ENCODE results near the gene GNG8.

GNG8 gene

DNA sequence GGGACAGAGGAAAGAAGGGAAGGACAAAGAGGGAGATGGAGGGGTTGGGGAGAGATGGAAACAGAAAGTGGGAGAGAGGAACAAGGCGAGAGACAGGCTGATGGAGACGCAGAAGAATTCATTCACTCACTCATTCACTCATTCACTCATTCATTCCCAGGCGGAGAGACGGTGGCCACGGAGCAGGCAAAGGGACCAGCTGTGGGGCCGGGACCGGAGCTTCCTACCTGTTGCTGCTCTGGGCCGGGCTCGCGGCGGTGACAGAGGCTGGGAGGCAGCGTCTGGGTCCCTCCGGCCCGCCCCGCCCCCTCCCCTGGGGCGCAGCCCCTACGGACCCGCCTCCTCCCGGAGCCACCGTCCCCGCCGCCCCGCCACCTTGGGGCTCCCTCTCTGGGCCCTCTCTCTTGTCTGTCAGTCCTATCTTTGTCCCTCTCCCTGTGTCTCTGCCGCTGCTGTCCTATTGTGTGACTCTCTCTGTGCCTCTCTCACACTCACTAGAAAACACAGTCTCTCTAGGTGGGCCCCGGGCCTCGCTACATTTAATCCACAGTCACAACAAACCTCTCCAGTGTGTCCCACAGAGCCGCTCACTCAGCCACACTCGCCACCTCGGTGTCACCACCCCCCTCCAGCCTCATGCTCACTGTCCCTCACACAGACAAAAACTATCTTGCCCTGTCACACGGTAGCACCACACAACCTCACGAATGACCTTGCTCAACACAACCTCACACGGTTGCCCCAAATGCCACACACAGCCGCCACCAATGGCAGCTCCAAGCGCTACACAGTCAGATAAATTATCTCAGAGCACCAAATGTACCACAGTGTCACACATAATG lies at the start of gene GNG8:
Gene GNG8 (minus strand): TSS at position 283 of the 842 bp plus-strand sequence. CDS start 1,520 bp downstream, outside the sequence.
- peak; percentile 32 for DNase-seq

DNA sequence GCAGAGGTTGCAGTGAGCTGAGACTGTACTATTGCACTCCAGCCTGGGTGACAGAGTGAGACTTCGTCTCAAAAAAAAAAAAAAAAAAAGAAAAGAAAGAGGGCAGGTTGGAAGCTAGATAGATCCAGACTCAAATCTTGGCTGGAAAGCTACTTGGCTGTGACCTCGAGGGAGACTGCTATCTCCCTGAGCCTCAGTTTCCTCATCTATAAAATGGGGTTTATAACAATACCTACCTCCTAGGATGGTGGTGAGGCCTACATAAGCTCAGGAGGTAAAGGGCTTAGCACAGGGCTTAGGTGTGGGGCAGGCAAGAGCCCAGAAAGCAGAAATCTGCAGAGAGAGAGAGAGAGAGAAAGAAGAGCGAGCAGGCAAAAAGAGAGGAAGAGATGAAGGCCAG lies 49.2 kb upstream of the GNG8 start:
- DNase-seq = no peak

DNA sequence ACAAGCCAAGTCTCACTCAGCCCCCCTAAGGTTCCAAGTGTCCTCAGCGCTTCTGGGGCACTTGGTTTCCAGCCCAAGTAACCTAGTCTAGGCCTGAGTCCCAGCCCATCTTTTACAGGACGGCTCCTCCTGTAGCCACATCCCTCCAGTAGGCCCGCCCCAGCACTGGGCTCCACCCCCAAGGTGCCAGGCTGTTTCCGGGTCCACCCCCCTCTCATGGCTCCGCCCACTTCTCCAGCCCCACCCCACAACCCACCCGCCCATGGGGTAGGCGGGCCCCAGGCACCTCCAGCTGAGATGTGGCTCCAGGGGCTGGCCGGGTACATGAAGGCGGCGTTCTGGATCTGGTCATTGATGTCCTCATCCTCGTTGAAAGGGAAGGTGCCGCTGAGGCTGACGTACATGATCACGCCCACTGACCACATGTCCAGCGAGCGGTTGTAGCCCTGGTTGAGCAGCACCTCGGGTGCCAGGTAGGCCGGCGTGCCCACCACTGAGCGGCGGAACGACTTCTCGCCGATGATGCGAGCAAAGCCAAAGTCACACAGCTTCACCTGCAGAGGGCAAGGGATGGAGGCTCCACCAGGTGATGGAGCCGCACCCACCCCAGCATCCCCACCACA lies 42.2 kb upstream of the GNG8 start:
- peak; percentile 63 for DNase-seq

DNA sequence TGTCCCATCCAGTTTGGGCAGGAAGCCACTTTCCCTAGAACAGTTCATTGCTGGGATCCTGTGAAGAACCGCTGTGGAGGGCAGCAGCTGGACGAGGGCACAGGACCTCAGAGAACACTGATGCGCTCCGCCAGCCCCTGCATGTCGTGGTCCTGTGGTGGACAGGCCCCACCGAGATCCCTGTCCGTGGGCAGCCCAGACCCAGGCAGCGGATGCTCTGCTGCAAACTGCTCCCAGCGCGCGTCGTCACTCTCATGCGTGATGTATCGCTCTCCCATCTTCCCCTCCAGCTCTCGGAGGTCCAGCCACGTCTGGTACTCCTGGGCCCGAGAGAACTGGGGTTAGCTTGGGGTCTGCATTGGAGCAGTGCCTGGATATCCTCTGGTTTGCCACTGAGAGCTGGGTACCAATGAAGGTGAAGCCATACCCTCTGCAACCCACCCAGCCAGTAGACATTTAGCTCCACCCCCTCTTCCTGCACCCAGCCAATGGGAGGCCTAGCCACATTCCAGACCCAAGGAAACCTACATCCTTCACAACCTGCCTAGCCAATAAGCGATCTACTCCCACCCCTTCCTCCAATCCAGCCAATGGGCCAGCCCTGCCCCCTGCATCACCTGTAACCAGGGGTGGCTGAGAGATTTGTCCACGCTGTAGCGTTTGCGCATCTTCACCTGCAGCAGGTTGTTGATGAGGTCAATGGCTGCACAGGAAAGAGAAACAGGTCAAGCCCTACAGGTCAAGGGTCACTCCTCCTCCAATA lies 38.6 kb upstream of the GNG8 start:
- no peak for DNase-seq

DNA sequence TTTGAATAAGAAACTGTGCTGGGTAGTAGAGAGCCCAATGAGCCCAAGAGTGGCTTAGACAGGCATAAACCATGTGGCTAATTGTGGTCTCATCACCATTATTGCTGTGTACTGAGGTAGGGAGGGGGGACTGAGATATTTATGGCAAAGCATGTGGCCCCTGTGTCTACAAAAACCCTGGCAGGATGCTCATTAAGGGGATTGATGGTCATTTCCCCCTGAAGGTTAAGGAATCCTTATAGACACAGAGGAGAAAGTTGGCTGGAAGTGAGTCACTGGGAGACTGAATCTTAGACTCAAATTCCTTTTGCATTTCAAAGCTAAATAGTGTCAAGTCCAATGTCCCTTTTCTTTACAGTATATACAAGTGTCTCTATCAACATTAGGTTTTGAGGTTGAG lies 34.8 kb upstream of the GNG8 start:
- DNase-seq = no peak

DNA sequence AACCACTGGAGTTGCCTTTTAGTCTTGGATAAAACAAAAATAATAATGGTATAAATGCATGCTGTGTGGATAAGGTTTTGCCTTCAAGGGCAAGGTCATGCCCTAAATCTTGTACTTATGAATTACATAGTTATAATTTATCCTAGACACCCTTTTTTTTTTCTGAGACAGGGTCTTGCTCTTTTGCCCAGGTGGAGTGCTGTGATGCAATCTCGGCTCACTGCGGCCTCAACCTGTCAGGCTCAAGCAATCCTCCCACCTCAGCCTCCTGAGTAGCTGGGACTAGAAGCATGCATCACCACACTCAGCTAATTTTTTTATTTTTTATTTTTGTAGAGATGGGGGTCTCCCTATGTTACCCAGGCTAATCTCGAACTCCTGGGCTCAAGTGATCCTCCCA lies 32.7 kb upstream of the GNG8 start:
- no peak for DNase-seq

DNA sequence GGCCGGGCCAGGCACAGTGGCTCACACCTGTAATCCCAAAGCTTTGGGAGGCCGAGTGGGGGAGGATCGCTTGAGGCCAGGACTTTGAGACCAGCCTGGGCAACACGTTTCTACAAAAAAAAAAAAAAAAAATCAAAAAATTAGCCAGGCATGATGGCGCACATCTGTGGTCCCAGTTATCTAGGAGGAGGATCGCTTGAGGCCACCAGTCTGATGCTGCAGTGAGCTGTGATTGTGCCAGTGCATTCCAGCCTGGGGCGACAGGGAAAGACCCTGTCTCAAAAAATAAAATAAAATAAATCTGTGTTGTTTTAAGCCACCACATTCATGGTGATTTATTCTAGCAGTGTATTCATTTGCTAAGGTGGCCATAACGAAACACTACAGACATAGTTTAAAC lies 29.1 kb upstream of the GNG8 start:
- no peak for DNase-seq

DNA sequence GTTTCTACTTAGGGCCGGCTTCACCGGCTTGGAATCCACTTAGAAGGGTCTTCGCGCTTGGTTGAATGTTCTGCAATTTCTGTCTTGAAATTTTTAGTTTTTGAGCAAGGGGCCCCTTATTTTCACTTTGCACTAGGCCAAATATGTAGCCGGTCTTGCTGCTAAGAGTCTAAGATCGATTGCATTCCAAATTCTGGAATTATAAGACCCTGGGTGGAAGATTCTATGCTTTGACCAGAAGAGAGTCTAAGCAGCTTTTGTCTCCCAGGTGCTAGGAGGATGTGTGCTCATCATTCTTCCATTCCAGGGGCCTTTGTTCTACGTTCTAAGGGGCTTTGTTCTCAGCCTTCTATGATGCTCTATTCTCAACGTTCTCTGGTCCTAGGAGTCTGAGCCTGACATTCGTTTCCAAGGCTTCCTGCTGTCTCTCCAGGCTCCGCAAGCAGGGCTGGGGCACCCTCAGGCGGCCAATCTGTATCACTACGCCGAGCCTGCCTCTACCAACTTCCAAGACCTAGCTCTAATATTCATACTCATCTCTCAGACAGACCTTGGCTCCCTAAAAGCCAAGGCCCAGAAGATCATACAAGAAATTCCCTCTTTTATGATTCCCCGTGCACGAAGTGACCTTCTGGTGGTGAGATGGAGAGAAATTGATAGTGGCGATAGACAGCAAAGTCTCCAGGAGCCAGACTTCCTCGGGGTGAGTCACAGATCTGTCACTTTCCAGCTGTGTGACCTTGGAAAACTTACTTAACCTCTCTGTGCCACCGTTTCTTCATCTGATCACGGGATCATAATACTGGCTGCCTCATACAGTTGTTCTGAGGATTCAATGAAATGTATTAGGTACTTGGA lies 26.0 kb upstream of the GNG8 start:
- peak; percentile 73 for DNase-seq

DNA sequence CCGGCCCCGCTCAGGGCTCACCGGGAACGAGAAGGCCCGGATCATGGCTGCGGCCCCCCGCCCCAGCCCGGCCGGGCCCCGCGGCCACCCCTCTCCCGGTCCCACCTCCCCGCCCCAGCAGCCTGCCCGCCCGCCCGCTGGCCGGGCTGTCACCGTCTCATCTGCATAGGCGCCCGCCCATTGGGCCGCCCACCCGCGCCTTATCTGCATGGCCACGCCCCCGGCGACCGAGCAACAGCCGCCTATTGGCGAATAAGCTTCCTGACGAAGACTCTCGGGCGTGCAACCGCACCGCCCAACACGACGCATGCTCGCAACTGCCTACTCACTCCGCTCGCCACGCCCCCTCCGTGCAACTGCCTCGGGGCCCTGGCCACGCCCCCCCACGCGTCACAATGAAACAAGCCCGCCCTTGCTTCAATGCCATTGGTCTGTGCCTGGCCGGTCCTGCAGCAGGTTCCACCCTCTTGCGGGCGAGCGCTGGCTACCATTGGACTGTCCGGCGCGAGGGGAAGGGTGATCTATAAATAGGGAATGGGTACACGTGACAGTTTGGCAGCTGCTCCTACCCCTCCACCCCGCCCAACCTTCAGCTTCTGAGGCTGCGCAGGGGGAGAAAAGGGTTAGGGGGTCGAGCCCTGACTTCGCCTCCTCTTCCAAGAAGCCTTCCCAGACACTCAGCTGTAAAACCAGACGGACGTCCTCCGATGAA lies 25.2 kb upstream of the GNG8 start, which contains the start of gene DACT3:
Gene DACT3 (minus strand): TSS at position 163 of the 712 bp plus-strand sequence. CDS start 118 bp downstream, at position 45.
- DNase-seq = peak; percentile 100

DNA sequence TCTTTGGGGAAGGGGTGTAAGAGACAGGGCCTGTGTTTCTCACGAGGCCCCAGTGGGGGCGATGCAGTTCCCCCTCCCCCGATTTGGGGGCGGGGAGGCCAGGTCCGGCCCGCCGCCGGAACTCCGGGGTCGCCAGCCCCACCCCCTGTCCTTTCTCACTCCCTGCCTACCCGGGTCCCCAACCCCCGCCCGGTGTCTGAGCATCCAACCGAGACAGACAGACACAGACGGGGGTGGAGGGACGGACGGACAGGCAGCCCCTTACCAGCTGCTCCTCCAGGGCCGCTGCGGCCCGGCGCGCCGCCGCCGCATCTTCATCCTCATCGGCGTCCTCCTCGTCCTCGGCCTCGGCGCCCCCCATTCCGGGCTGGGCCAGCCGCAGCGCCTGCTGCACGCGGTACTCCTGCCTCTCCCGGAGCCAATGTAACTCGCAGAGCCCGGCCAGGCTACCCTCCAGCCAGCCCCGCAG lies 24.6 kb upstream of the GNG8 start:
- no peak for DNase-seq

DNA sequence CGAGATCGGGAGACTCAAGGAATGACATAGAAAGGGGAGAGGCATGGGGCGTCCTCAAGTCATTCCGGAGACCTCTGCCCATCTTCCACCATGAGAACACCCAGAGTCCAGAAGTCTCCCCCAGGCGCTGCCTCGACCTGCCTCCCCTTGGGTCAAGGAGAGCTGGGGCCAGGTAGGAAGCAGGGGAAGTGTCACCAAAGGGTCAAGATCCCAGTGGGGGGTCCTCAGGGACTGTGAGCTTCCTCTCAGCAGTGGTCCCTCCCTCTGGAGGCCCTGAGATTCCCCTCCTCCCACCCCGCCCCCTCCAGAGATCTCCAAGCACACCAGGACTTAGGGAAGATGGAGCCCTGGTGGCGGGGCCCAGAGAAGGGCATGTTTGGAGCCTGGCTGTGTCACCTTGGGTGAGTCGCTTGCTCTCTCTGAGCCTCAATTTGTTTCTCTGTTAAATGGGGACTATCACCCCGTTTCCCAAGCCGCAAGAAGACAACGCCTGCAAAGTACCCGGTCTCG lies 24.1 kb upstream of the GNG8 start:
- DNase-seq = no peak

DNA sequence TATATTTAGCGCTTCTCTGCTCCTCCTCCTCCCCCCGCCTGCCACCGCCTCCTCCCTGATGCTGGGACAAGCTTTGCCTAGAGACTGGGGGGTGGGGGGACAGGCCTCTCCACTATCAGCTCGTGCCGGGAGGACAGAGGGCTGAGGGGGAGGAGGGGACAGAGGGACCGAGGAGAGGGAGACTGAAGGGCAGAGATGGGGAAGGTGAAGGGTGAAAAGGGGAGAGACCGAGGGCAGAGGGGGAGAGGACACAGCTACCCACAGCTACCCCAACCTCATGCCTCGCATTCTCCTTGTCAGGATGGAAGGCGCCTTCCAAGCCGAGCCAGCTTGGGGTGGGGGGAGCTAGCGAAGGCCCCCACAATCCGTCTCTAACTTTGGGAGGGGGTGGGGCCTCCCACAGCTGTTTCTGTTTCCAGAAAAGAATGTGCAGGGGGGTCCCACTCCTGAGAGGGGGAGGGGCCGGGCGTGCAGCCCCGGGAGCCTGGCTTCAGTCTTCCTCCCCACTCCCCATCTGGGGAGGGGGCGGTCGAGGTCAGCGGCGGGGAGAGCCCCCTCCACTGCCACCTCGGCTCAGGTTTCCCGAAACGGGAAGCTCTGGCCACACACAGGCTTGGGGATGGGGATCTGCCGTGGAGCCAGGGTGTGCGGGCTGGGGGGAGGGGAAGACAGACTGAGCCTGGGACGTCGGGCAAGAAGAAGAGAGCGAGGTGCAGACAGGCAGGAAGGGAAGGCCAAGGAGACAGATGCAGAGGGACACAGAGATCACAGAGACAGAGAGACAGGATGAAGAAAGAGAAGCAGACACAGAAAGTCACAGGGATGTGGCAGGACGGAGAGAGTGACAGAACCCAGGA lies 23.4 kb upstream of the GNG8 start:
- DNase-seq = peak; percentile 7

DNA sequence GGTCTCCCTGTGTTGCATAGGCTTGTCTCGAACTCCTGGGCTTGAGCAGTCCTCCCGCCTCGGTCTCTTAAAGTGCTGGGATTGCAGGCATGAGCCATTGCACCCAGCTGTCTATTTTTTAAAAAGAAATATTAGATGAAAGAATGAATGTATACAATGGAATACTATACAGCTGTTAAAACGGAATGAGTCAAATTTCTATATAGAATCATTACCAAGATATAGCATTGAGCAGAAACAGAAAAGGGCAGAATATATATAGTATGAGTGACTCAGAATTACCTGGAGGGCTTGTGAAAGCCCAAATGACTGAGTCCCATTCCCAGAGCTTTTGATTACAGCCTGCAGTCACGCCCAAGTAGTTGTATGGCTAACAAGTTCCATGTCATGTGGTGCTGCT lies 20.5 kb upstream of the GNG8 start:
- no peak for DNase-seq

DNA sequence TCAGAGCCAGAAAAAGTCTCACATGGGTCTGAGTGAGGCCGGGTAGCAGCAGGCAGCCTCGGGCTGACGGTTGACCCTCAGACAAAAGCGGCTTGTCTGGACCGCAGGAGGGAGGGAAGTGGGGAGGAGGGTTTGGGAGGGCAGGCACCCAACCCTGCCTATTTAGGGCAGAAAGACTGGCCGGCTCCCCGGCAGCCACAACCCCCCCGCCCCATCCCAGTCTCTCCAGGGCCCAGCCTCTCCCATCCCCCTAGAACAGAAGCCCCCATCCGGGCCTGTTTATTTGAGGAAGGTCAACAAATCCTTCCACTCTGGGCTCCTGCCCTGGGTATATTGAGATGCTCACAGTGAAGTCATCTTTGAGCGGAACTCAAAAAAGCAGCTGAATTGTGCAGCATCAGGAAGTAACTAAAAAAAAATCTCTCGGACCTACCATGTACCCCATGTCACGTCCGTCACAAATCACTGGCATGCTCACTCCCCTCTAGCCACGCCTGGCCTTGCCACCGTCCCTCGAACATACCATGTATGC lies 18.7 kb upstream of the GNG8 start:
- no peak for DNase-seq

DNA sequence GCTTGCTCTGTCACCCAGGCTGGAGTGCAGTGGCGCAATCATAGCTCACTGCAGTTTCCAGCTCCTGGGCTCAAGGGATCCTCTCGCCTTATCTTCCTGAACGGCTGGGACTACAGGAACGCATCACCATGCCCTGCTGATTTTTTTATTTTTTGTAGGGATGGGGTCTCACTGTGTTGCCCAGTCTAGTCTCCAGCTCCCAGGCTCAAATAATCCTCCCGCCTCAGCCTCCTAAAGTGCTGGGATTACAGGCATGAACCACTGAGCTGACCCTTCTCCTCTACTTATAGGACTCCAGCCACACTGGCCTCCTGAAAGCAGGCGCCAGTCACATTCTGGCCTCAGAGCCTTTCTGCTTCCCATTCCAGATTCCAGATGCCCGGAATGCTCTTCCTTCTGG lies 14.4 kb upstream of the GNG8 start:
- no peak for DNase-seq

DNA sequence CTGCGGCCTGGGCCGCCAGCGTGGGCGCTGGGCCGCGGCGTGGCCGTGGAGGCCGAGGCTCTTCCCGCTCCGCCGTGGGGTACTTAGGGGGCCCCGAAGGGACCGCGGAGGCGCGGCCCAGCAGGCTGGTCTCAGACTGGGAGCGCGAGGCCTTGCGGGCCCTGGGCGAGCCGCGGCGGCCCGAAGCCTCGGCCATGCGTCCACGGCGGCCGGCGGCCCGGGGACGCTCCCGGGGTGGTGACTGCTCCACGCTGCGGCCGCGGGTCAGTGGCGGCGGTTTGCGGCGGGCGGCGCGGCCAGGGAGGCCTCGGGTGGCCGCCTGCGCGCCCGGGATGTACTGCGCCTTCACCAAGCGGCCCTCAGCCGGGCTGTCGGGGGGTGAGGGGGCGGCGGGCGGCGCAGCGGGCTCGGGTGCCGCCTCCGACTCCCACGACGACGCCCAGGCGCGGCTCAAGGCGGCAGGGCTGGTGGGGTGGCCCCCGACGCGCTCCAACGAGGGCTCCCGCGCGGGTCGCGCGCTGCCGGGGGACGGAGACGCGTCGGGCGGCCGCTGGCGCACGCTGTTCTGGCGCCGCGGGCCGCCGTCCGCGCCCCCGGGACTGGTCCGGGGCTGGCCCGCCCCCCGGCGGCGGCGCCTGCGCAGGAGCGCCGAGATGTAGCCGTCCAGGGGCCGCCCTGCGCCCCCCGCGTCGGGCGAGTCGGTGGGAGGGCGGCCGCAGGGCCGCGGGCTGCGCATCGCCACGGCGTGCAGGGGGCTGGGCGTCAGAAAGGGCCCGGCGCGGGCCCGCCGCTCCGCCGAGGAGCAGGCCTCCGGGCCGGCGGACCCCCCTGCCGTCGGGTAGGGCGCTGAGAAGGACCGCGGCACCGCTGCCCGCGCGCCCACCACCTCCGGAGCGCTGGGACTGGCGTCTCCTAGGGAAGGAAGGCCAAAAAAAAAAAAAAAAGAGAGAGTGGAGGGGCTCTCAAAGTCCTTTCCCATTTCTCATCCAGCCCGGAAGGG lies 13.3 kb upstream of the GNG8 start:
- no peak for DNase-seq

DNA sequence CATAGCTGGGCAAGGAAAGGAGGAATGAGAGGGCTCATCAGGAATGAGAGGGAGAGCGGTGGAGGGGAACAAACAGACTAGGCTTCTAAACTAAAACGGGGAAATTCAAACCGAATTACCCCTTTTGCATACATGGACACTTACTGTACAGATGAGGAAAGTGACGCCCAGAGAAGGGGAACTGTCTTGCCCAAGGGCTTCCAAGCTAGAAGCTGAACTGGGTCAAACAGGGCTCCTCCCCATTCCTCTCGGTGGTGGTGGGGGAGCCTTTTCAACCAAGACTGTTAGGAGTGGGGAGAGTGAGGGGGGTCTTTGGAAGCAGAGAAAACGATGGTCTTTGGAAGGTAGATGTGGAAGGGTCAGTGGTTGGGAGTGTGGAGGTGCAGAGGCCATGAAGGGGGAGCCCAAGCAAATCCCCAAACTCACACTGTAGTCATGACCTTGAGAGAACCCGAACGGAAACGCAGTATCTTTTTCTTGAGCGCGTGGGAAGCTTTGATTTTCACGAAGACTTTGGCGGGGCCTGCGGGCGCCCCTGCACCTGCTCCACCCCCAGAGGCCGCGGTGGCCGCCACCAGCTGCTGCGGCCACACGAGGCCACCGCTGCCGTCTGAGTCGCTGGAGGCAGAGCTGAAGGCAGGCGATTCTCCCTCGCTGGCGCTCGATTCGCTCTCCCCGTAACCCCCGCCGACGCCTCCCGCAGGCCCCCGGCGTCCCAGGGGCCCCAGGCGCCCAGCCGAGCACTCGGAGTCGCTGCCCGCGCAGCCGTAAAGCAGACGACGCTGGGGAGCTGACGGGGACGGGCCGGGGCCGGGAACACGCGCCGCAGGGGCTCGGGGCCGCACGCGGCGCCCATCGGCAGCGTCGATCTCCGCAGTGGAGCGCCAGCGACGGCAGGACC lies 12.3 kb upstream of the GNG8 start:
- DNase-seq = no peak

DNA sequence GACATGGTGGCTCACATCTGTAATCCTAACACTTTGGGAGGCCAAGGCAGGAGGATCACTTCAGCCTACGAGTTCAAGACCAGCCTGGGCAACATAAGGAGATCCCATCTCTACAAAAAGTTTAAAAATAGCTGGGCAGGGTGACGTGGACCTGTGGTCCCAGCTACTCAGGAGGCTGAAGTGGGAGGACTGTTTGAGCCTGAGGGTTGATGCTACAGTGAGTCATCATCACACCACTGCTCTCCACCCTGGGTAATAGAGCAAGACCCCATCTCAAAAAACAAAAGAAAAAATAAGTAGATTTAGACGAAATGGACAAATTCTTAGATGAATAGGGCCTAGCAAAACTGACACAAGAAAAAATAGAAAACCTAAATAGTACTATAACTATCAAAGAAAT lies 10.4 kb upstream of the GNG8 start:
- DNase-seq = no peak
